H4 (cell line): Measurements from ENCODE around the gene ZCCHC14. TPM values are rescaled to one million over a fixed set of nuclear protein-coding genes. Genes with fewer than 3 reads are reported as not detected.
A peak's percentile ranks its signal among the peaks of the same experiment; 100 is the strongest.
"Not testable (repeated sequence)": the region's sequence is repeated elsewhere in the genome, so short reads cannot be mapped to it uniquely, and the experiment has no call there.

Experiments
- DNase-seq: peaks from one replicate; pipeline ENCODE4 v3.0.0-alpha.2; 2015; ENCODE audit warnings: low spot score
- total RNA-seq: library from RNA; depleted of rRNA; stranded (reverse); fragments of >200 nt; shearing (Covaris generic); gene quantifications from 2 replicates; pipeline ENCODE4 v1.2.3, GENCODE V29; 2014

Gene ZCCHC14
- total RNA-seq, 1 experiment from 2014 or later = 6.3 TPM

DNA sequence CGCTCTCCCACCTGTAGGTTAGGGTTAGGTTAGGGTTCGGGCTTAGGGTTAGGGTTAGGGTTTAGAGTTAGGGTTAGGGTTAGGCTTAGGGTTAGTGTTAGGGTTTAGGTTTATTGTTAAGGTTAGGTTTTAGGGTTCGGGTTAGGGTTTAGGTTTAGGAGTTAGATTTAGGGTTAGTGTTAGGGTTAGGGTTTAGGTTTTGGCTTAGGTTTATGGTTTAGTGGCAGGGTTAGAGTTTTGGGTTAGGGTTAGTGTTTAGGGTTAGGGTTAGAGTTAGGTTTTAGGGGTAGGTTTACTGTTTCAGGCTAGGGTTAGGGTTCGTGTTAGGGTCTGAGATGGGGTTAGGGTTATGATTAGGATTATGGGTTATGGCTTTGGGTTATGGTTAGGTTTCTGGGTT, 31.6 kb upstream of the ZCCHC14 start:
- no peak for DNase-seq

DNA sequence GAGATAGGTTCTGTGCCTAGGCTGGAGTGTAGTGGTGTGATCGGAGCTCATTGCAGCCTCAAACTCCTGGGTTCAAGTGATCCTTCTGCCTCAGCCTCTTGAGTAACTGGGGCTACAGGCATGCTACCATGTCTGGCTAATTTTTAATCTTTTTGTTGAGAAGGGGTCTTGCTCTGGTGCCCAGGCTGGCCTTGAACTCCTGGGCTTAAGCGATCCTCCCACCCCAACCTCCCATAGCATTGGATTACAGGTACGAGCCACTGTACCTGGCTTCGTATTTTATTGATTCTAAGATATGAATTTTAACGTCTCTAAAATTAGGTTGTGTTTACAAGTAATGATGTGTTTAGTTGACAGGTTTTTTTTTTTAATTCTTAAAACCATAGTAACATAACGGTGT, 30.8 kb upstream of the ZCCHC14 start:
- DNase-seq = not testable (repeated sequence)

DNA sequence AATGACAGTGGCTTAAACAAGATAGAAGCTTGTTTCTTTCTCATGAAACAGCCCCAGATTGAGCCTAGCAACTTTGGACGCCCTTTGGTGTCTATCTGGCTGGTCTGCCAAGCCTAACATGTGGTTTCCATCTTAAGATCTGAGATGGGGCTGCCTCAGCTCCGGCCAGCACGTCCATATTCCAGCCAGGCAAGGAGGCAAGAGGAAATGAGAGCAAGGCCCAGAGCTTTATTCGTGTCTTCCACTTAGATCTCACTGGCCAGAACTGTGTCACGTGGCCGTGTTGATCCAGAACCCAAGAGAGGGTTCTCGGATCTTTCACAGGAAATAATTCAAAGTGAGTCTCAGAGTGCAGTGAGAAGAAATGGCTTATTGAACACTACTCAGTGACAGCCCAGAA, 28.9 kb upstream of the ZCCHC14 start:
- DNase-seq = not testable (repeated sequence)

DNA sequence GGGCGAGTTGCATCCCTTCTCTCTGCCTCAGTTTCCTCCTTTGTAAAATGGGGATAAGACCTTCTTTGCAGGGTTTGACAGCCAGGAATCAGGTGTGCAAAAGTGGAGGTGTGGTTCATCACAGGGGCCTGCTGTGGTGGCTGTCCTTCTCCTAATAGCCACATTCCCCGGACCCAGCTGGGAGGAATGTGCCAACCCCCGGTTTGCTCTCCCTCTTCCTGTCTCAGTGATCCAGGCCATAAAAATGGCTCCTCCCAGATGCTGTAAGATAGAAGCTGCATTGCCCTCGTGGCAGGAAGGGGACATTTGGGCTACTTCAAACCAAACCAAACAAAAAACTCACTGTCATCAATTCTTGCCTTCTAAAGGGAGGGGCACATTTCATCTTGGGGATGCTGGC, 26.3 kb upstream of the ZCCHC14 start:
- DNase-seq = not testable (repeated sequence)

DNA sequence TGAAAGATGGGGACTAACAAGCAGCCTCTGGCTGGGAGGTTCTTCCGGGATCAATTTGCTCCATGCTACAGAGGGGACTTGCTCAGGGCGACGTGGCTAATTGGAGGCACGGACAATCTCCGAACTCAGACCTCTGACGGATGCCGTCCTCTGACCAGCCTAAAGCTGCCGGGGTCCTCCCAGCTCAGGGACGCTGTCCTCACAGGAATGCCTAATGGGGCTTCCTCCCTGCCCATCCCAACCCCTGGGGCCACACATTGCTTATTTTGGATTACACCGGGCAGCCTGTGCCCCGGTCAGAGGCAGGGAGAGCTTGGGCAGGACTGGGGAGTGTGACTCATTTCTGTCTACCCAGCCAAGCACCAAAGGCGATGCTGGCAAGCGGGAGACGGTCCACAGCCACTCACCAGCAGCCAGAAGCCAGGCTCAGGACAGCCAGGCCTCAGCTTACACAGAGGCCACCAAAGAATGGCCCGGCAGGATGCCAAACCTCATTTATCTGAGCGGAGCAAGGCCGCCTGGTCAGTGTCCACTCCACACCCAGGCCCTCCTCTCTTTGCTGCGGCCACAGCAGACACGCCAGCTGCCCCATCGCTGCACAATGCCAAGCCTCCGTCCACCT, 25.7 kb upstream of the ZCCHC14 start:
- DNase-seq = not testable (repeated sequence)

DNA sequence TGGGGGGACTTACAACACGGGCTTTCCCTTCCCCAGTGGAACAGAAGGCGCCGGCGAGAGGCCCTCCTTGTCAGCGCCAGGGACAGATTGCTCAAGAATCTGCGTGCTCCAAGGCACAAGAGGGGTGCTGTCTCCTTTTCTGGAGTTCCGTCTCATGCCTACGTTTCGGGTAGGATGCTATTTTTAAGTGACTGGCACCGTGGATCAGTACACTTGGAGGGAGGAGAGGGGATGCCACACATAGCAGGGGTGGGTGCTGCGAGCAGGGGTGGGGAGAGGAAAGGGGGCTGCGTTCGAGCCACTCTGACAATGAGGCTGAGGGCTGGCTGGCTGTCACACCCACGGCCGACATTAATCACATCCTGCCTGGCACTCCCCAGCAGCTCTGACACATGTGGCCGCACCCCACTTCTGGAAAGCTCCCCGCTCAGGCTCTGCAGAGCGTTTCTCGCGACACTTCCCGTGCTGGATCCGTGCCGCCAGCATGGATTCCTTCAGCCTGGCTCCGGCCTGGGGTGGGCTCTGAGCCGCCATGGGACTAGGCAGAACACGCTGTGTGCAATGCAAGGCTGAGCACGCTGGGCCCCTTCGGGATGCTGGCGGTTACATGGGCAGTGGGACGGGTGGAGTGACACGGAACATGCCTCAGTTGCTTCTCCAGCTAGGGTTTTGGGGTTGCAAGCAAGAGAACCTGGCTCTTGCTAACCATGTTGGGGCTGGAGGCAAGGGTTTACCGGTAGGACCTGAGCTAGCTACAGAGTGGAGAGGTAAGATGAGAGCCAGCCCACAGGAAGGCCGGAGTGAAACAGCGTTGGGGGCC, 25.0 kb upstream of the ZCCHC14 start:
- not testable (repeated sequence) for DNase-seq

DNA sequence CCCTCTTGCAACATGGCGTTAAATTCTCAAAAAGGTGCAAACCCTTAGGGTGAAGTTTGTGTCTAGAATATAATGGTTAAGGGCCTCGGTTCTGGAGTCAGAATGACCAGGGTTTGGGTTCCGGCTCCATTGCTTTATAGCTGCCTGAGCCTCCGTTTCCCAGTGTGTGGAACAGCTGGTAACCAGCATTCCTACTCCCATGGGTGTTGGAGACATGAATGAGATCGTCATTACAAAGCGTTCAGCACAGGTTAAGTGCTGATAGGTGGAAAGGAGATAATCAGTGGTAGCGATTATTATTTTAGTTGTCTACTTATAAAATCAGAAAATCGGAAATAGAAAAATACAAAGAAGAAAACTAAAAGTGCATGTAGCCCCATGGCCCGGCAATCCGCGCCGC, 23.5 kb upstream of the ZCCHC14 start:
- no peak for DNase-seq

DNA sequence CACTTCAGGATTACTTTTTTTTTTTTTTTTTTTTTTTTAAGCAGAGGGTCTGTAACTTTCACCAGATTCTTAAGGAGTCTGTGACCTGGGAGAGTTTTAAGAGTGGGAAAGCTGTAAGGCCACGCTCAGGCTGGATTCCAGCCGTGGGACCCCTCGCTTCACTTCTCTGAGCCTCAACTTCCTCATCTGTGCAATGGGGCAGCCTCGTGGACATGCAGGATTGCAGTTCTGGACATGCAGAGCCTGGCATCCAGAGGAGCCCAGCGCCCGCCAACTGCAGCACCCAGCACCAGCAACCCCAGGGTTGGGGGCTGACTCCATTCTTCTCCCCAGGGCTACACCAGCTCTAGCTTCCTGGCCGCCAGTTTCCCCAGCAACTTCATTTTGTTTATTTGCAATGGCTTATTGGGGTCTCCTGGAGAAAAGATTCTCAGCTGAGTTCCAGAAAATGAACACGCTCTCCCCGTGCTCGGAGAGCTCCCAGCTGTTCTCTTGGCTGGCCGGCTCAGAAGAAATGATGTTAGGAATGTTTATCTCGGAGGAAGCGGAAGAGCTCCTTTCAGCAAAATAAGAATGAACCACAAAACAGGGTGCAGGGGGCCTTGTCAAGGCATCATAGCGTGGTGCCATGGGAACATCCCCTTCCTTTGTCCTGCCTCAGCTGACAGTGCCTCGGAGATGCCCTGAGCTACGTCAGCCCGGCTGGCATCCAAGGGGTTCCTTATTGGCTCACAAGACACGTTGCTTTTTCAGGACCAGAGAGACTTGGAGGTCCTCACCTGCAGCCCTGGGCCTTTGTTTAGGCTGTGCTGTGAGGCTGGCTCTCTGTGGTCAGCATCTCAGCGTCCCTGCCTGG, 22.9 kb upstream of the ZCCHC14 start:
- DNase-seq = no peak

DNA sequence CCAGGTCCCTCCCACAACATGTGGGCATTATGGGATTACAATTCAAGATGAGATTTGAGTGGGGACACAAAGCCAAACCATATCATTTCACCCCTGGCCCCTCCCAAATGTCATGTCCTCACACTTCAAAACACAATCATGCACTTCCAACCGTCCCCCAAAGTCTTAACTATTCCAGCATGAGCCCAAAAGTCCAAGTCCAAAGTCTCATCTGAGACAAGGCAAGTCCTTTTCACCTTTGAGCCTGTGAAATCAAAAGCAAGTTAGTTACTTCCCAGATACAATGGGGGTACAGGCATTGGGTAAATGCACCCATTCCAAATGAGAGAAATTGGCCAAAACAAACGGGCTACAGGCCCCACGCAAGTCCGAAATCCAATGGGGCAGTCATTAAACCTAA, 17.0 kb upstream of the ZCCHC14 start:
- DNase-seq = not testable (repeated sequence)

DNA sequence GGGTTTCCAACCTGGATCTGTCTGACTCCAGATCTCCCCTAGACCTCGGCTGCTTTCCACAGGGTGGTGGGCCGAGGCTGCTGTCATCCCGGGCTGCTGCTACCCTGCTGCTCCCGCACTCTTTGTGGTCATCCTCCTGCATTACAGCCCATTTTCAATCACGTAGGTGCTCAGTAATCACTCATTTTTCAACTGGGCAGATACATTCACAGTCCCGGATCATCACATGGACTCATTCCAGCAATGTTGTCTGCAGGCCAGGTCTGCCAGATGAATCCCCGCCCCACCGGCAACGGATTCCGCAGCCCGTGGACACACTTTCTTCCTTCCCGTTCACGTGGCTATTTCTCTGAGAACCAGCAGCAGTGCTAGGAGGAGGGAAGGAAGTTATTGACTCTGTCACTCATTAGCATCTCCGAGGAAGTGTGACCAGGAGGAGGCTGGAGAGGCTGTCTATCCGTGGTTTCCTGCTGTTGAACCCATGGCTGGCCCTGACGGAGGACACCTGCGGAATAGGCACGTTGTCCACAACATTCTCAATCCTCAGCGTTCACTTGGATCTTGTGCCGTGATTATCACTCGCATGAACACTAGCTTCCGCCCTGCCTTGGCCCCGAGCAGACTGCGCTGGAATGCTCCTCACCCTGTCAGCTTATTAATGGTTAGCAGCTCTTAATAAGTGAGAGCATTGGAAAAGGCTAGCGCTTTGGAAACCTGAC, 14.7 kb upstream of the ZCCHC14 start:
- no peak for DNase-seq

DNA sequence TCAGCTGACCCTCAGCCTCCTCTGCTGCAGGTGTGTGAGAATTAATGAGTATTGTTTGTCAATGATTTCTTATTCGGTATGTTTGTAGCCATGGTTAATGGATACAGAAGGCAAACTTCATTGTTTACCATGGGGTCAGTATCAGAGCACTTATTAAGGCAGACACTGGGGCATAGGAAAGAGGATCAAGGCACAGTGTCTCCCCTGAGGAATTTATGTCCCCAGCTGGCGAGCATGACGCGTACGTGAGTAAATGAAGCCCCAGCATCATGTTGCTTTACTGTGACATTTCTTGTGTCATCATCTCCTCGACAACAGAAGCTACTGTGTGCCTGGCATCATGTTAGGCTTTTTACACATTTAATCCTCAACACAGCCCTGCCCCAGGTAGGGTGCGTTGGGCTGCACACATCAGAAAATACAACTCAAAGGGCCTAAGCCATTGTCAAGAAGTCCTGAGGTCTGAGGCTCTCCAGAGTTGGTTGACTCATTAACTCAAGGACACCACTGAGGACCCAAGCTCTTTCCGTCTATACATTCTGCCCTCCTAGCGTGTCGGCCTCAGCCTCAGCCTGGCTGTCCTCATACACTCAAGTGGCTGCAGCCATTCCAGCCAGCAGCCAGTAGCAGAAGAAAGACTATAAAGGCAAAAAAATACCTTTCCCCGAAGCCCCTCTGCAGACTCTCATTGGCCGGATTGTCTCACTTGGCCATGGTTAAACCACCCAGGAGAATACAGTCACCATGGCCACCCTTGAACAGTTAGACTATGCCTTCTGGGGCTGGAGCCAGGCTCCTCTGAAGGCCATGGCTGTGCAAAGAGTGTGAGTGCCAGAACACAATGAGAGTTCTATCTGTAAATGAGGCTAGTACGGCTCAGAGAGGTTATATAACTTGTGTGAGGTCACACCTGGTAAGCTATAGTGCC, 13.9 kb upstream of the ZCCHC14 start:
- DNase-seq = no peak

DNA sequence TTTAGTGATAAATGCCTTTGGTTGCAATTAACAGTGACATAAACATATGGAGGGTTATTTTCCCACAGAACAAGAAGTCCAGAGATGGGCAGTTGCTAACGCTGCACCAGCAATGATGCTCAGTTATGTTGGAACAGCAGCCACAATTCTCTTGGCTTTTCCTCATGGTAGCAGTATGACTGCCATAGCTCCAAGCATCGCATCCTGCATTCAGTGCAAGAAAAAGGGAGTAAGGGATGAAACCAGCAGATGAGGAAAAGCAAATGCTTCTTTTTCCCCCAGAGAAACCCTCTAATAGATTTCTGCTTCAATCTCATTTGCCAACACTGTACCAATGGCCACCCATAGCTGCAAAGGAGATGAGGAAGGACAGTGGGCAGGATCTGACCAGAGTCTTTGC, 13.0 kb upstream of the ZCCHC14 start:
- DNase-seq = no peak

DNA sequence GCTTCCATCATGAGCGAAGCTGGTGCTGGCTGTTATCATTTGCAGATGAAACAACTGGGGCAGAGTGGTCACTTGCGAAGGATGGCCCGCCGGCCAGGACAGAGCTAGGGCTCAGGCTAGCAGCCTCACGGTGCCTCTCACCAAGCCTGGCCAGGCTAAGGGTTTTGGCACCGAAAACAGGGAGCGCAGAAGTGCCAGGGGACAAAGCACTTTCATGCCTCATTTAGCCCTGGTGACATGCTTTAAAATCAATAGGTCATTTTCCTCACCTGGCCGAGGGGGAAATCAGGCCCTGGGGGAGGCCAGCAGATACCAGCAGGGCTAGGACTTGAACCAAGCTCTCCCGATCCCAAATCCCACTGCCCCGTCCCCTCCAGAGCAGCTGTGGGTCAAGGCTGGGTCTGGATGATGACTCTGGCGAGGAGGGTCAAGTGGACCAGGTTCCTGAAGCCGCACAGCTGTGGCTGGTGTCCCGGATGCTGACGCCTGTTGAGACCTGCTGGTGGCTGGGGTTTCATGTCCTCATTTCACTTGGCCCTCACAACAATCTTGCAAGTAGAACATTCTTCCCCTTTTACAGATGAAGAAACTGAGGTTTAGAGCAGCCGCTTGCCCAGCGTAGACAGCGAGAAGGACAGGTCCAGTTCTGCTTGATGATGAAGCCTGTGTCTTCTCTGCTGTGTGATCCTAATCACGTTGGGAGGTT, 10.6 kb upstream of the ZCCHC14 start:
- not testable (repeated sequence) for DNase-seq

DNA sequence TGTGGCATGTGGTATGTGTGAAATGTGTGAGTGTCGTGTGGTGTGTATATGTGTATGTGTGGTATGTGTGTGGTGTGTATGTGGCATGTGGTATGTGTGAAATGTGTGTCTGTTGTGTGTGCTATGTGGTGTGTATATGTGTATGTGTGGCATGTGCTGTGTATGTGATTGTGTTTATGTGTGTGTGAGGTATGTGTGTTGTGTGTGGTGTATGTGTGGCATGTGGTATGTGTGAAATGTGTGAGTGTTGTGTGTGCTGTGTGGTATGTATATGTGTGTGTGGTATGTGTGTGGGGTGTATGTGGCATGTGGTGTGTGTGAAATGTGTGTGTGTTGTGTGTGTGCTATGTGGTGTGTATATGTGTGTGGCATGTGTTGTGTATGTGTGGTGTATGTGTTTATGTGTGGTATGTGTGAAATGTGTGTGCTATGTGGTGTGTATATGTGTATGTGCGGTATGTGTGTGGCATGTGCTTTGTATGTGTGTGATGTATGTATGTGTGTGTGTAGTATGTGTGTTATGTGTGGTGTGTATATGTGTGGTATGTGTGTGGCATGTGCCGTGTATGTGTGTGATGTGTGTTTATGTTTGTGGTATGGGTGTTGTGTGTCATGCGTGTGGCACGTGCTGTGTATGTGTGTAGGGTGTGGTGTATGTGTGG, 9.6 kb upstream of the ZCCHC14 start:
- DNase-seq = no peak

DNA sequence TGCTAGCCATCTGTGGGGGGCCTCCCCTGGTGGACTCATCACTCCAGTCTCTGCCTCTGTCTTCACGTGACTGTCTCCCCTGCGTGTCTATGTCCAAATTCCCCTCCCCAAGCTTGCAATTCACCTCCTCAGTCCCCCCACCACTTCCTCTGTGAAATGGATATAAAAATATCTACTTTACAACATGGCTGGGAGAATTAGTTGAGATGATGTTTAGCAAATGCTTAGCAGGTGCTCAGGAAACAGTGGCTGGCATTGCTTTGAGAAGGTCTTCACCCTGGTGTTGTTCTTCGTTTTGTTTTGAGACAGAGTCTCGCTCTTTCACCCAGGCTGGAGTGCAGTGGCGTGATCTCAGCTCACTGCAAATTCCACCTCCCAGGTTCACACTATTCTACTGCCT, 8.3 kb upstream of the ZCCHC14 start:
- DNase-seq = no peak

DNA sequence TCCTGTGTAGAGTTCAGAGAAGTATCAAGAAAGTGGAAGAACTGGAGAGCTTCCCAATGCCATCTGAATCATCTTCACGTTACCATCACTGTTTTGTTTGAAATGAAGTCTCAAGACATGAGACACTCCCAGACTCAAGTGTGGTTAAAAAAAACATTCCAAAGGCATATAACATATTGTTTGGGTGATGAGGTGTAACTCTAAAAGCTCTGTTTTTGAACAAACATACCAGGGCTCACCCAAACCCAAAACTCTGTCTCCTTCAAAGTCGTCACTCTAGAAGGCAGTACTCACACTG, 6.3 kb upstream of the ZCCHC14 start:
- peak; percentile 31 for DNase-seq

DNA sequence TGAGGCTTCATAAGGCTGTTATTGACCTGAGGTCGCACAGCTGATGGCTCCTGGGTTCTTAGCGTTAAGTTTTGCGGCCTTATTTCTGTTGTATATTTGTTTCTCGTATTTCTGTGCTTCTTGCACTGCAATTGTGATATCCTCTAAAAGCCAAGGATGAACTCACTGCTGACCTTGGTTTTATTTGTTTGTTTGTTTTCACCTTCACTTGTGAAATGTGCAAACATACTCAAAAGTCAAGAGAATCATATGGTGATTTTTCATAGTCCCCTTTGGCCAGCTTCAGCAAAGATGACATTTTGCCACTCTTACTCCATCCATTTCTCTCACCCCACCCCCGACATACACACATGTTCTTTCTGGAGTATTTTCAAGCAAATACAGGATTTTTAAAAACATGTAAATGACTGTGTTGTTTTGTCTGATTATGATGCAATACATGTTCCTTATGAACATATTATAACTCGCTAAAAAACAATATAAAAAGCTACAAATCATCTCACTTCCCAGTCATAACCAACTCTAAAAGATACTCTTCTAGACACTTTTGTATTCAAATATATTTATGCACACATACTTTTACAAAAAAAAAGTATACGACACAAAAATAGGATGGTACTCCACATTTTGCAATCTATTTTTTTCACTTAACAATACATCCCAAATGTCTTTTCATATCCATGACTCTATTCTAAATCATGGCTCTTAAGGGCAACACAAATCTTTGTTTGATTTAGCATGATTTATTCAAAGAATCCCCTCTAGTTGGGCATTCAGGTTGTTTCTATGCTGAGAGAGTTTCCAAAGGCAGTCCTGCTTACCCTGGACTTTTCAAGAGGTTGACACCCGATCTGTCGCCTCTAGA, 5.7 kb upstream of the ZCCHC14 start:
- no peak for DNase-seq

DNA sequence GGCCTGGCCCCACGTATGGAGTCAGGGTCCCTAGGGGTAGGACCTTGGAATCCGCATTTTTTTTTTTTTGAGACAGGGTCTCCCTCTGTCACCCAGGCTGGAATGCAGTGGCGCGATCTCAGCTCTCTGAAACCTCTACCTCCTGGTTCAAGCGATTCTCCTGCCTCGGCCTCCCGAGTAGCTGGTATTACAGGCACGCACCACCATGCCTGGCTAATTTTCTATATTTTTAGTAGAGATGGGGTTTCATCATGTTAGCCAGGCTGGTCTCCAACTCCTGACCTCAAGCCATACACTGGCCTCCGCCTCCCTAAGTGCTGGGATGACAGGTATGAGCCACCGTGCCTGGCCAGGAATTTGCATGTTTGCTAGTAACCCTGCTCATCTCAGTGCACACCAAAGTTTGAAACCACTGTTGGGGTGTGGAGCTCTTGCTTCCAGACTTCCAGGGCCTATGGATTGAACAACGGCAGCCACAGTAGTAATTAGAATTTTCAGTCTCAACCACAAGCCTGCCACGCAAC, 5.0 kb upstream of the ZCCHC14 start:
- DNase-seq = not testable (repeated sequence)
